Kidney tubule cell (primary cell): ENCODE results near the gene CPE.

Experiments
- DNase-seq: peaks from one replicate; pipeline ENCODE4 v3.0.0-alpha.2; 2018; ENCODE audit warnings: low spot score

The CPE gene

DNA sequence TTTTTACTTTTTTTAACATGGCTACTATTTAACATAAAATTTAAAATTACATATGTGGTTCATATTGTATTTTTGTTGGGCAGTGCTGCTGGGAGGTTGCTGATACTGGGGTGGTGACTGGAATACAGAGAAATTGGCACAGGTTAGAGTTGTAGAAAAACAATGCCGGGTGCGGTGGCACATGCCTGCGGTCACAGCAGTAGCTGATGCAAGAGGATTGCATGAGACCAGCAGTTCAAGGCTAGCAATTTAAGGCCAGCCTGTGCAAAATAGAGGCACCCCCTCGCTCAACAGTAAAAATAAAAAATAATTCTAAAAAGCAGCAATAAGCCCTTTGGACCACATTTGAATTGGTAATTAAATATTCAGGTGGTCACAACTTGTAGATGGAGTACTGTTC is 11.8 kb upstream of the CPE start:
- no peak for DNase-seq

DNA sequence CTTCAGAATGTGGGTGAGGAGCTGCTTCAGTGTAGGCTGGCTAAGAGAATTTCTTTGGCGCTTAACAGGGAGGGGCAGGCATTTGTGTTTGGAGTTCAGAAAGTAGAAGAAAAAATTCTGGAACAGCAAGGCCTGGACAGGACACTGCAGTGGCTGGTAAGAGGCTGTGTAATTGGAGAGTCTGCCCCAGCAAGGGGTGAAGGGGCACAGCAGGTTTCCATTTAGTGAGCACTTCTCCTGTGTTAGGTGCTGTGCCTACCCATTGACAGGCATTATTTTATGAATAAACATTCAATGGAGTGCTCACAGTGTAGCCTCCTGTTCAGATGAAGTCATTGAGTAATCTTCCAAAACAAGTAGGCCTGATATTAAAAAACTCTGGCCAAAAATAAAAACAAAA is 10.7 kb upstream of the CPE start:
- no peak for DNase-seq

GRCh38 chr4:165368567-165368966 is 10.2 kb upstream of the CPE start:
- DNase-seq, result no peak

- DNase-seq, result no peak
Observed at GRCh38 chr4:165369522-165369921, 9.3 kb upstream of the CPE start.

DNA sequence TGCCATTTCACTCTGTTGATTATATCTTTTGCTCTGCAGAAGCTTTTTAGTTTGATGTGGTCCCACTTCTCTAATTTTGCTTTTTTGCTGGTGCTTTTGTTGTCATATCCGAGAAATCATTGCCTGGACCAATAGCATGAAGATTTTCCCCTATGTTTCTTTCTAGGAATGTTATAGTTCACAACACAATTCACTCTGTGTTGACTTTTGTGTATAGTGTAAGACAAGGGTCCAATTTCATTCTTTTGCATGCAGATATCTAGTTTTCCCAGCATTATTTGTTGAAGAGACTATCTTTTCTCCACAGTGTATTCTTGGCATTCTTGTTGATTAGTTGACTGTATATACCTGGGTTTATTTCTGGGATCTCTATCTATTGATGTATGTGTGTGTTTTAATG is 8.3 kb upstream of the CPE start:
- no peak for DNase-seq

- no peak for DNase-seq
Observed at GRCh38 chr4:165375465-165375864, 3.3 kb upstream of the CPE start.

DNA sequence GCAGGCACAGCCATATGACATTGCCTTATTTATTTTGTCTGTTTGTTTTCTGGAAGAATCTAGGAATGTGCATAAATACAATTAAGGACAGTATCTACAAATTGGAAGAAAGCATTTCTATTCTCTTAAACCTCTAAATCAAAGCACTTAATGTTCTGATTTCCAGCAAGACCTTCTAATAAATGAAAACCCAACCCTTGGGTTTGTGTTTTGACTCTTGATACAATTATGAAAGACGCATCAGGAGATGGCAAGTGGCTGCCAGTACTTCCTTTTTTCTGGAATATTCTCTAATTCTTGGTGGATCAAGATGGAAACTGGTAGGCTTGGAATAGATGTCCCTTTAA is 437 bp upstream of the CPE start:
- no peak for DNase-seq

GRCh38 chr4:165379678-165380064 is 863 bp downstream of the CPE start:
- no peak for DNase-seq

DNA sequence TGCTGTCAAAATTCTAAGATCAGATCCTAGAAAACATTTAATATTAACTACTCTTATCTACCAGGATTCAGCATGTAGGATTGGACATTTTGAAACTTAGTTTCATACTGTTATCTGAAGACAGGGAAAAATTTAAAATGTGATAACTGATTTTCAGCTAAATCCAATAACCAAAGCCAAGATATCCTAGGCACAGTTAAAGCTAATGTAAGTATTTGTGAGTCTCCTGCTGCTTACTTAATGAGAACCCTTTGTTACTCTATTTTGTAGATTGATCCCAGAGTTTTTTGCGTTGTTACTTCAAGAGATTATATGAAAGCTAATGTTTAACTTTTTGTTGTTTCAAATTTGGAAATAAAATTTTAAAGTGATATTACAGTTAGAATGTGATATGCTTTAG is 2.0 kb downstream of the CPE start:
- DNase-seq, result no peak

- no peak for DNase-seq
Observed at GRCh38 chr4:165381821-165382373, 3.1 kb downstream of the CPE start.

- no peak for DNase-seq
Observed at GRCh38 chr4:165382640-165383039, 3.8 kb downstream of the CPE start.

DNA sequence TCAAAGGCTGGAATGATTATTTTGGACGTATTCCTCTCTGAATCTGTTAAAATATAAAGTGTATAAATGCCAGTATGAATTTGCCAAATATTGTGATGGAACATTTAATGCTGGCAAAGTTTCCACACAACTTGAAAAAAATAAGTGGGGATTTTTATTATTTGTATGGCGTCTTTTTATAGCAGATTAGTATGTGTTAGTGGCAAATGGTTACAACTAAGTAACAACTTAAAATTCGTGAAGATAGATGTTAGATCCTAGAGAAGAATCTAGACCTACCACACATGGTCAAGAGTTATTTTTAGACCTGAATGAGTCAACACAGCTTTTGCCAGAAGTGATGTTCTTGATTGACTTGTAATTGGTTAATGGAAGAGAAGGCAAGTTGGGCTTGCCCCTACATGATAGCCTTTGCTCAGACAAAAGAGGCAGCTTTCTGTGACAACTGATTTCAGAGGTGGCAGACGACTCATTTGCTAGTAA is 4.8 kb downstream of the CPE start:
- no peak for DNase-seq

DNA sequence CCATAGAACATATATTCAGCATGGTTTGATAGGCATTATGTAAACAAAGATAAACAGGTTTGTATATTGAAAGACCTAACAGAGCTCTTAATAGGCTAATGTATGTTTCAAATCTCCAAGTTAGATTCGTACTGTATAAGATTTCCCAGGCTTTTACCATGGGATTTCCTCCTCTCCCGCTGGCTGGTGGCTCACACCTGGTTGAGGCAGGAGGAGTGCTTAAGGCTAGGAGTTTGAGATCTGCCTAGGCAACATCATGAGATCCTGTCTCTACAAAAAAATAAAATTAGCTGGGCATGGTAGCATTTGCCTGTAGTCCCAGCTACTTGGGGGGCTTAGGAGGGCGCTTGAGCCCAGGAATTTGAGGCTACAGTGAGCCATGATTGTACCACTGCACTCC is 5.4 kb downstream of the CPE start:
- DNase-seq, result no peak

- no peak for DNase-seq
Observed at GRCh38 chr4:165384598-165384997, 5.8 kb downstream of the CPE start.

DNA sequence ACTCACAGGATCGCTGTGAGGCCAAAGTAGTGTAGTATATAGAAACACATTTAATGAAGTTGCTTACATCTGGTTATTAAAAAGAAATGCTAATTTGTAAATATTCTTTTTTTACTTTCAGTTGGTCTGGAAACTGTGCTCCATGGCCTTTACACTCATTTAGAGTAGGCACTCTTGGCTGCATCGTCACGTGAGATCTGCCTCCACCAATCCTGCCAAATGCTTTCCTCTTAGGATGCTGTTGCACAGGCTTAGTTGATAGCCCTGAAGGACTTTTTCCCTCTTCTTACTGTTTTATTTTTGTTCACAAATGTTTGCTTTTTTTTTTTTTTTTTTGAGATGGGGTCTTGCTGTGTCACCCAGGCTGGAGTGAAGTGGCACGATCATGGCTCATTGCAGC is 6.3 kb downstream of the CPE start:
- DNase-seq, result no peak

- DNase-seq, result no peak
Observed at GRCh38 chr4:165386328-165386727, 7.5 kb downstream of the CPE start.

GRCh38 chr4:165388756-165389155 is 9.9 kb downstream of the CPE start:
- no peak for DNase-seq

- no peak for DNase-seq
Observed at GRCh38 chr4:165393051-165393450, 14.2 kb downstream of the CPE start.

DNA sequence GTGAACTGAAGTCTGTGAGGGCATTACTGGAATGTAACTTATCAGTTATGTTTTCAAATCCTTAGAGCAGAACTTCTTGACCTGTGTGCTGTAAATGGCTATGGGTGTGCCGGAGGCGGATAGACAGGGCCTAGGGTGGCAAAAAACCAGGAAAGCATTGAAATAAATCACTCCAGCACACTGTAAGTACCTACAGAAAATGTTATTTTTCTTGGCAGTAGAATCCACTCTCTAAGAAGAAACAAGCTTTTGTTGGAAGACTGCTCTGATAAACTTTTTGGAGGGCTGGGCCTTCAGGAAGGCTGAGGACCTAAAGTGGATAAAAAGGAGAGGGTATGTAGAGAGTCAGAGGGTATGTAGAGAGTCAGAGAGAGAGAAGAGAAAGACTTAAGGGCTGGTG is 14.9 kb downstream of the CPE start:
- no peak for DNase-seq

DNA sequence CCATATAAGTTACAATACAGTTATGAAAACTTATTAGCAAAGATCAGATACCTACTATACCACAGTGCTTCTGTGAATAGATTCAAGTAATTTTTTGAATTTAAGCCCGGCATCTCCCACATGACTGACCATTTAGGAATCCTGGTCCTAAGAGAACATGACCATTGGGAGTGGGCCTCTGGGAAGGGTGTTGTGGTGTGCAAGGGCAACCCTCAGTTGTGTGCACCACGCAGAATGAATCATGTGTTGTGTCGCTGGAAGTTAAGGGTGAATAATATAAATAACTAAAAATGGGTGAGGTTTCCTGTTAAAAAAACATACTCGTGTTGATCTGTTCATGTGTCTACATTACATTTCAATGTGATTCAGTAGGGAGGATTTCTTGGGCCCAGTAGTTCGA is 15.5 kb downstream of the CPE start:
- DNase-seq, result peak; percentile 2

GRCh38 chr4:165398570-165398969 is 19.8 kb downstream of the CPE start:
- peak; percentile 39 for DNase-seq

GRCh38 chr4:165402375-165402774 is 23.6 kb downstream of the CPE start:
- no peak for DNase-seq

DNA sequence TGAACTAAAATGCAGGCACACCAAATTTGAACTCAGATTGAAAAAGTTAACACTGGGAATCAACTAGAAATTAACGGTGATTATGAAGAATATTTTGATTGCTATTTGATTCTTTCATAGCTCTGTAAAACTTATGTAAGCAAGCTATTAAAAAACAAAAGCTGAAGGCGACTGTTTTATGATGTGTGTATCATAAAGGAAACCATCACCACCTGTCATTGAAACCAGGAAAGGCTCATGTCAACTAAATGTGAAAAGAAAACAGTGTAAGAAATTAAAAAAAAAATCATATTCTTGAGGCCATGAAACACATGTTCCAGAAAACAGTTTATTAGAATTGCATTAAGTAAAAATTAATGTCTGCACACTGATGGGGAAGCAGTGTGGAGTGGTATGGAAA is 24.2 kb downstream of the CPE start:
- DNase-seq, result no peak

GRCh38 chr4:165403637-165404036 is 24.8 kb downstream of the CPE start:
- no peak for DNase-seq

DNA sequence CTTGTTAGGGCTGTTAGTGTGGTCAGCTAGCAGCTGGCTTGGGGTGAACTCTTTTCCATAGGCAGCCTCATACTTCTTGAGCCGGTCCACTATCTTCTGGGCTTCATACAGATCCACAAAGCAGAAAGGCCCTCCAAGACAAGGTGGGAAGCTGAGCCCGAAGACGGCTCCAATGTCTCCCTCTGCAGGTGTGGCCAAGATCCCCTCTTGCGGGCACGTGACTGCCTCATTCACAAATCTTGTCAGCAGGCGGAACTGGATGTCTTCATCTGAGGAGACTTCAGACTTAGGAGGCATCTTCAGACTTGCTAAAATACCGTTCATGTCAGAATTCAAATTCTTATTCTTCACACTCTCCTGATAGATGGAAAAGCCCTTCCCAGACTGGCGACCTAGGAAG is 25.3 kb downstream of the CPE start:
- no peak for DNase-seq
